KBM-7 (cell line): ENCODE results near the gene IL3RA.
A peak's percentile ranks its signal among the peaks of the same experiment; 100 is the strongest.
"Not testable (repeated sequence)": the region's sequence is repeated elsewhere in the genome, so short reads cannot be mapped to it uniquely, and the experiment has no call there.

Source experiments
- DNase-seq: peaks from one replicate; pipeline ENCODE4 v3.0.0-alpha.2; 2015
- in situ Hi-C: fragments of 300-500 bp; cut with MboI; formaldehyde crosslinking; loops from 2 replicates; pipeline ENCODE4 v1.14.3; 2020; ENCODE audit warnings: low sequenced_read_pairs, low pct_unique_long_range_greater_than_20kb, mixed read lengths

The IL3RA gene

GRCh38 chrX:1416965-1417760 is 80.6 kb downstream of the IL3RA start:
- in situ Hi-C loops = no loop called here
- DNase-seq = no peak

DNA sequence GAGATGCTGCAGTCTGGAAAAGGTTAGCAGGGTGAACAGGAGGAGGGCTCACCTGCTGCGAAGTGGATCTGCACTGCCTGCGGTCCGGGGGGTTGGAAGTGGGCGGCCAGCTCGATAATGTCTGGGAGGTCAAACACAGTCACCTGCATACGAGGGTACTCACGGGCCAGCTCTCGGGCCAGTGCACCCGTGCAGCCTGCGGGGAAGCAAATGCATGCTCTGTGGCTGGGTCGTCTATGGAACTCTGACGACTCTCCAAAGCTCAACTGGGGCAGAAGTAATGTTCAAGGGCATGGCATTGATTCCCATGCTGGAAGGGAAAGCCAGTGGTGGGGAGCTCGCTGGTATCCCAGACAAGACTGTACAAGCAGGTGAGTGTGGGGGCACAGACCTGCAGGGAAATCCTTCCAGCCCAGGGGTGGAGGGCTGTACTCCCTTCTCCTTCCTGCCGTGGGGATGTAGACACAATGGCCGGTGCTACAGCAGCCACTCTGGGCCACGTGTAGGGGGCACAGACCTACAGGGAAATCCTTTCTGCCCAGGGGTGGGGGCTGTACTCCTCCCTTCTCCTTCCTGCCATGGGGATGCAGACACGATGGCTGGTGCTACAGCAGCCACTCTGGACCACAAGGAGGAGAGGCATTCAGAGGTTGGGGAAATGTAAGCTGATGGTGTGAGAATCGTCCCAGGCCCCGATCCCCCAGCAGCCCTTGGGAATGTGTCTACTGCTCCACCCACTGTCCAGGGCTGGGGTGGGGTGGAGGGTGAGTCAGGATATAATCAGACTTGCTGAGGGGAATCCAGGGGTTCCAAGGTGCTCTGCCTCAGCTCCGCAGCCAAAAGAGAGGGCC is 81.6 kb downstream of the IL3RA start:
- in situ Hi-C loops = no loop called here
- DNase-seq = no peak

- DNase-seq = no peak
- in situ Hi-C loops = no loop called here
Measured at GRCh38 chrX:1418901-1419544, 82.4 kb downstream of the IL3RA start.

- in situ Hi-C loops = no loop called here
- no peak for DNase-seq
Measured at GRCh38 chrX:1419545-1420355, 83.2 kb downstream of the IL3RA start.

- in situ Hi-C loops = no loop called here
Measured at GRCh38 chrX:1420371-1420770, 83.8 kb downstream of the IL3RA start.

DNA sequence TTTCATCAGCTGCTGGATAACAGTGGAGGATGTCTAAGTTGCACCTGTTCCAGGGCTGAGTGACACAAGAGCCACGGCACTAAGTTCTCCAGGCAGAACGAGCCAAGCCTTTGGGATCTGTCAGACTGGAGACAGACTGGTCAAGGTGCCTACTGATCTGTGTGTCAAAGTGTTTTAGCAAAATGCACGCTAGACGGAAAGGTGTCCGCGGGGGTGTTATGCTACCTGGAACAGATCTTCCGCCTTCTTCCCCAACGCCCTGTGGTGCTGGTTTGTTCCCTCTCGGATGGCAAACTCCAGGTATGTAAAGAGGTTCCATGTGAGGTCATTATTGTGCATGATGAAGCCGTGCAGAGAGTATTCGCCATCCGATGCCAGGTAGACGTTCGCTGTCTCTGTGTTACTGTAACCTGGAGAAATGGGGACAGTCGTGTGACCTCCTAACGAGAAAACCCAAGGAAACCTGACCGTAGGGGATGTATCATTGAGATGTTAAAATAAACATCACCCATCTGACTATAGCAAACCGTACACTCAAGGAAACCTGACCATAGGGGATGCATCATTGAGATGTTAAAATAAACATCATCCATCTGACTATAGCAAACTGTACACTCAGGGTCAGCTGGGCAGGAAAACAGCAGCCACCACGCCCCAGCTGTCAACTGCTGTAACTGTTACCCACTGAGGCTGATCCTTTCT is 85.0 kb downstream of the IL3RA start:
- DNase-seq = no peak
- in situ Hi-C loops = no loop called here

More at GRCh38 chrX:1420371-1420770, 83.8 kb downstream of the IL3RA start:
- no peak for DNase-seq

DNA sequence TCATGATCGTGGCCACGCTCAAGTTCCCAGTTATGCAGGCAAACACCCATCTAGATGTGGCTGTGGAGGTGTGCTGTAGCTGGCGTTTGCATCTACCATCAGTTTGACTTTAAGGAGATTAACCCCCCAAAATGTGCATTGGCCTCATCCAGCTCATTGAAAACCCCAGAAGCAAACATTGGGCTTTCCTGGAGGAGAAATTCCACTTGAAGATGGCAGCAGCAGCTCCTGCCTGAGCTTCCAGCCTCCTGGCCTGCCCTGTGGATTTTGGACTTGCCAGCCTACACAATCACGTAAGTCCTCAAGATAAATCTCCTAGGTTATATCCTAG is 85.5 kb downstream of the IL3RA start:
- DNase-seq = no peak
- in situ Hi-C loops = no loop called here

DNA sequence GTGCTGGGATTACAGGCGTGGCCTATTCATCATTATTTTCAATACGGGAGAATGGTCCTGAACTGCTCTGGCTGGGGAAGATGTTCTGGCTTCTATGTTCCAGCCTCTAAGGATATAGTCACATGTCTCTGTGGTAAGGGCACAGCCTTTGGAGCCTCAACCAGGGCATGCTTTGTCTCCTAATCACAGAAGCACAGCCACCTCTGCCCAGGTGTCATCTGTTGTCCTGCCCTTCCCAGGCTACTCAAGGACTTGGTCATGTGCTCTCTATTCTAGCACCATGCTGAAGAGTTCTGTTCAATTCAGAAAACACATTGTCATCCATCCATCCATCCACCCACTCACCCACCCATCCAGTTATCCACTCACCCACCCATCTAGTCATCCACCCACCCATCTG is 86.6 kb downstream of the IL3RA start:
- no peak for DNase-seq
- in situ Hi-C loops = no loop called here

DNA sequence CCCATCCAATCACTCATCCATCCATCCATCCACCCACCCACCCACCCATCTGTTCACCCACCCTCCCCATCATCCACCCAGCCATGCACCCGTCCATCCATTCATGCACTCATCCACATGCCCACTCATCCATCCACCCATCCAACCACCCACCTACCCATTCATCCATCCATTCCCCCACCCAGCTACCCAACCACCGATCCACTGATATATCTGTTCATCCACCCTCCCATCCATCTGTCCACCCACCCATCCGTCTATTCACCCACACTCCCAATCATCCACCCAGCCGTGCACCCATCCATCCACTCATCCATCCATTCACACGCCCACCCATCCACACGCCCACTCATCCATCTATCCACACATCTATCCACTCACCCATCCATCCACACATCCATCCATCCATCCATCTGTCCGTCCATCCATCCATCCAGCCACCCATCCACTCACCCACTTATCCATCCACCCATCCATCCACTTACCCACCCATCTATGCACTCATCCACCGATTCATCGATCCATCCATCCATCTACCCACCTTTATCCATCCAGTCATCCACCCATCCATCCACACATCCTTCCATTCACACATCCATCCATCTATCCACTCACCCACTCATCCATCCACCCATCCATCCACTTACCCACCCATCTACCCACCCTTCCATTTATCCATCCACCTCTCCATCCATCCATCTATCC is 87.7 kb downstream of the IL3RA start:
- in situ Hi-C loops = no loop called here
- DNase-seq = no peak

- in situ Hi-C loops = no loop called here
Measured at GRCh38 chrX:1425381-1425780, 88.8 kb downstream of the IL3RA start.

DNA sequence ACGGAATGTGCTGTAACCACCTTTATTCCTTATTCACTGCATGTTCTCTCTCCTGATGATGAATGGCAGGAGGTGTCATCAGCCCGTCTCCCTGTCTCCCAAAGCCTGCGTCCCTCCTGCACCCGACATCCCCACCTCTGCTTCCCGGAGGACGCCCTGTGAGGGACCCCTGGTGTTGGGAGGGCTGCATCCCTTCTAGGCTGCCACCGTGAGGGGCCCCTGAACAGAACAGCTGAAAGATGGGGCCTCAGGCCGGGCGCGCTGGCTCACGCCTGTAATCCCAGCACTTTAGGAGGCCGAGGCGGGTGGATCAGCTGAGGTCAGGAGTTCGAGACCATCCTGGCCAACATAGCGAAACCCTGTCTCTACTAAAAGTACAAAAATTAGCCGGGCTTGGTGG is 89.7 kb downstream of the IL3RA start:
- in situ Hi-C loops, DNase-seq: not testable (repeated sequence)

More at GRCh38 chrX:1425381-1425780, 88.8 kb downstream of the IL3RA start:
- no peak for DNase-seq

GRCh38 chrX:1427756-1428155 is 91.2 kb downstream of the IL3RA start:
- in situ Hi-C loops = no loop called here
- no peak for DNase-seq

GRCh38 chrX:1430451-1430850 is 93.9 kb downstream of the IL3RA start:
- peak; percentile 54 for DNase-seq
- in situ Hi-C loops = no loop called here
